Loucy (cell line): ENCODE data around the gene MAP3K19.

Experiments
- H2AFZ ChIP-seq: fragments of 200-600 bp; sonication (generic); 2 replicates; pipeline ENCODE4 v1.6.0; 2016; ENCODE audit warnings: antibody characterized with exemption, mild to moderate bottlenecking, low read length, moderate library complexity
- H3F3A ChIP-seq: fragments of 200-600 bp; 2 replicates; pipeline ENCODE4 v1.6.0; 2016; ENCODE audit warnings: antibody characterized with exemption, low read depth, mild to moderate bottlenecking
- H3K27me3 ChIP-seq: fragments of 200-600 bp; sonication (generic); 2 replicates; pipeline ENCODE4 v1.6.1; 2014; ENCODE audit warnings: low read length, mild to moderate bottlenecking; ENCODE audit not compliant: insufficient read depth, poor library complexity, severe bottlenecking
- H3K36me3 ChIP-seq: fragments of 200-600 bp; sonication (generic); 2 replicates; pipeline ENCODE4 v1.6.1; 2016; ENCODE audit warnings: low read length; ENCODE audit not compliant: insufficient read depth
- H3K4me1 ChIP-seq: fragments of 200-600 bp; sonication (generic); 2 replicates; pipeline ENCODE4 v1.5.1; 2014; ENCODE audit warnings: low read length, mild to moderate bottlenecking; ENCODE audit not compliant: insufficient read depth, poor library complexity, severe bottlenecking
- H3K4me2 ChIP-seq: fragments of 200-600 bp; sonication (generic); 2 replicates; pipeline ENCODE4 v1.6.0; 2014; ENCODE audit warnings: antibody characterized with exemption, low read length, low read depth, mild to moderate bottlenecking; ENCODE audit not compliant: poor library complexity, severe bottlenecking
- H3K4me3 ChIP-seq: fragments of 200-600 bp; sonication (generic); 2 replicates; pipeline ENCODE4 v1.5.1; 2014; ENCODE audit warnings: low read length, mild to moderate bottlenecking, mixed read lengths; ENCODE audit not compliant: poor library complexity, severe bottlenecking
- H3K79me2 ChIP-seq: fragments of 200-600 bp; sonication (generic); 2 replicates; pipeline ENCODE4 v1.6.1; 2014; ENCODE audit warnings: low read length; ENCODE audit not compliant: insufficient read depth
- H3K9ac ChIP-seq: fragments of 200-600 bp; sonication (generic); 2 replicates; pipeline ENCODE4 v1.6.0; 2014; ENCODE audit warnings: mild to moderate bottlenecking, low read depth, low read length, moderate library complexity; ENCODE audit not compliant: poor library complexity, severe bottlenecking
- H3K9me2 ChIP-seq: fragments of 200-600 bp; sonication (generic); replicated peaks from 2 replicates; pipeline ENCODE4 v1.6.1; 2016; ENCODE audit warnings: low read depth, low read length, mixed read lengths
- H3K9me3 ChIP-seq: fragments of 200-600 bp; sonication (generic); 2 replicates; pipeline ENCODE4 v1.6.1; 2014; ENCODE audit warnings: mild to moderate bottlenecking, antibody characterized with exemption, low read length, low read depth; ENCODE audit not compliant: insufficient read depth
- H4K20me1 ChIP-seq: fragments of 200-600 bp; sonication (generic); 2 replicates; pipeline ENCODE4 v1.6.0; 2014; ENCODE audit warnings: antibody characterized with exemption, low read length, mild to moderate bottlenecking; ENCODE audit not compliant: insufficient read depth, poor library complexity, severe bottlenecking
- EZH2phosphoT487 ChIP-seq: fragments of 200-600 bp; IDR thresholded peaks from 2 replicates; pipeline ENCODE4 v1.6.1; 2018; ENCODE audit warnings: antibody characterized with exemption, mild to moderate bottlenecking, moderate library complexity, borderline replicate concordance
- TF ChIP-seq, protein P1 (sequence below): fragments of 200-600 bp; sonication (generic); conservative IDR thresholded peaks from 2 replicates; pipeline ENCODE4 v1.5.1; 2014; ENCODE audit warnings: mild to moderate bottlenecking, antibody characterized with exemption, low read length

MAP3K19 gene

DNA sequence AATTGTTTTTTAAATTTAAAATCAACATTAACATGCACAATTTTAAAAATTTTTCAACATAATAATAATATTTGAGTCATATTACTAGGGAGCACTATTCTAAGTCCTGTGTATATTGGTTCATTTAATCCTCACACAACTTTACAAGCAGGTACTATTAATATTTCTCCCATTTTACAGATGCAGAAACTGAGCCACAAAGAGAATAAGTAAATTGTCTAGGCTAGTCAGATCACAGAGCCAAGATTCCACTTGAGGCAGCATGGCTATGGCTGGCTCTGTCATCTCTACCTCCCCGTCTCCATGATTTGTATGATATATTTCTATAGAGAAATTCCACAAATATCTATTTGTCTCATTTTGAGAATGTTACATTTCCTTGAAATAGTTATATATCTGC is 113.5 kb downstream of the MAP3K19 start:
- no peaks in the 10 kb centered on the region for H3K9me3 ChIP-seq
- H3K27me3 ChIP-seq = no peaks in the 10 kb centered on the region
- no peak overlapping the region for H3K4me3 ChIP-seq
- H3F3A ChIP-seq = peaks cover 5% of the 10 kb centered on the region; the same call in 1 of the 2 replicates
- no peak for TF ChIP-seq EZH2phosphoT487
- TF ChIP-seq, protein P1, sequence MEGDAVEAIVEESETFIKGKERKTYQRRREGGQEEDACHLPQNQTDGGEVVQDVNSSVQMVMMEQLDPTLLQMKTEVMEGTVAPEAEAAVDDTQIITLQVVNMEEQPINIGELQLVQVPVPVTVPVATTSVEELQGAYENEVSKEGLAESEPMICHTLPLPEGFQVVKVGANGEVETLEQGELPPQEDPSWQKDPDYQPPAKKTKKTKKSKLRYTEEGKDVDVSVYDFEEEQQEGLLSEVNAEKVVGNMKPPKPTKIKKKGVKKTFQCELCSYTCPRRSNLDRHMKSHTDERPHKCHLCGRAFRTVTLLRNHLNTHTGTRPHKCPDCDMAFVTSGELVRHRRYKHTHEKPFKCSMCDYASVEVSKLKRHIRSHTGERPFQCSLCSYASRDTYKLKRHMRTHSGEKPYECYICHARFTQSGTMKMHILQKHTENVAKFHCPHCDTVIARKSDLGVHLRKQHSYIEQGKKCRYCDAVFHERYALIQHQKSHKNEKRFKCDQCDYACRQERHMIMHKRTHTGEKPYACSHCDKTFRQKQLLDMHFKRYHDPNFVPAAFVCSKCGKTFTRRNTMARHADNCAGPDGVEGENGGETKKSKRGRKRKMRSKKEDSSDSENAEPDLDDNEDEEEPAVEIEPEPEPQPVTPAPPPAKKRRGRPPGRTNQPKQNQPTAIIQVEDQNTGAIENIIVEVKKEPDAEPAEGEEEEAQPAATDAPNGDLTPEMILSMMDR = no peak
- no peak overlapping the region for H2AFZ ChIP-seq
- H4K20me1 ChIP-seq = peaks cover 86% of the 10 kb centered on the region
- no peaks in the 10 kb centered on the region for H3K9me2 ChIP-seq
- H3K4me1 ChIP-seq = peaks cover 21% of the 10 kb centered on the region
- H3K9ac ChIP-seq = no peak overlapping the region
- H3K4me2 ChIP-seq = peak overlapping the region; percentile 7
- H3K79me2 ChIP-seq = peaks cover 94% of the 10 kb centered on the region
- H3K36me3 ChIP-seq = peaks cover 53% of the 10 kb centered on the region

DNA sequence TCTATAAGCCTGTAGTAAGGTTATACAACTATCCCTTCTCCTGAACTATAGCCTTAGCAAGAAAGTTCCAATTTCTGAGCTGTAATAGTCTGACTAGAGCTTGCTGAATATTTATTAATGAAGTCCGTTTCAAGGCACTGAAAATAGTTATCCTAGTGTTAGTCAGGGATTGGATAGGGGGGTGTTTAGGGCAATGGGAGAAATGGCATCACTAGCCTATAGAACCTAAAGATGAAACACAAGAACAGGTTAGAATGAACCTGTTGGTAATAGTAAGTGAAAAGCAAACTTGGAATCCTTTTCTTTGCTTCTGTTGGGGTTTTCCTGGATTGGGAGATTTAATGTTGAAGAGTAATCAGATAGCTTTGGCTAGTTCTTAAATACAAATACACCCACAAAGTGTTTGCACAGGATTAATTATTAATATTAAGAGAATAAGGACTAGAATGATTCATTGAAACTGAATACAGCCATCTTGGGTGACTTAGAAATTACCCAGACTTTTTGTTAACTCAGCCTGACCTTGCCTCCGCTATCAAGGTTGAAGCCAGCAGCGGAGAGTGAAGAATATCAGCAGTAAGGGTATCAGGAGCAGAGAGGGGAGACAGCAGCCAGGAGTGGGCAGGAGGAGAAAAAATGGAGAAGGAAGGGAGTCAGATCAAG is 114.3 kb downstream of the MAP3K19 start:
- peaks cover 20% of the 10 kb centered on the region for H3K4me1 ChIP-seq
- no peak for TF ChIP-seq EZH2phosphoT487
- TF ChIP-seq, protein P1 = no peak
- no peak overlapping the region for H3K9ac ChIP-seq
- peaks cover 1% of the 10 kb centered on the region; the same call in 1 of the 2 replicates for H3F3A ChIP-seq
- no peak overlapping the region for H2AFZ ChIP-seq
- peaks cover 46% of the 10 kb centered on the region; the same call in 1 of the 2 replicates for H3K36me3 ChIP-seq
- peaks cover 98% of the 10 kb centered on the region for H3K79me2 ChIP-seq
- no peaks in the 10 kb centered on the region for H3K9me3 ChIP-seq
- H3K9me2 ChIP-seq = no peaks in the 10 kb centered on the region
- no peak overlapping the region for H3K4me3 ChIP-seq
- H3K4me2 ChIP-seq = peak overlapping the region; percentile 15
- no peaks in the 10 kb centered on the region for H3K27me3 ChIP-seq
- H4K20me1 ChIP-seq = peaks cover 86% of the 10 kb centered on the region

DNA sequence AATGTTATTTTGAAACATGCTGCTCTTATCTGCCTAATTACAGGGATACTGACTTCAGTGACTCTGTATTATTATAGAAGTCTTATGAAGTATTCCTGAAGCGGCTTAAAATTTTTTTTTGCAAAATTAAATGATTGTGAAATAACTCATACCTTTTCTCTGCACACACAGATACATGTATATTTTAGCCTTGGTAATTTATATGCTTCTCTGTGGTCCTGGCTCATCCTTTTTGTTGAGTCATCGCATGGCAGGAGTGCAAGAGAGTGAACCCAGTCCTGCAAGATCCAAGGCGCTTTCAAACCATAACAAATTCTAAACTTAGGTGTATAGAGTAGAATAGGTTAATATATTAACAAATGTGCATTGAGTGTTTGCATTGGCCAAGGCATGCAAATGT is 120.1 kb downstream of the MAP3K19 start:
- Histone ChIP-seq H4K20me1 (peaks cover 96% of the 10 kb centered on the region), H3K79me2 (peaks cover 100% of the 10 kb centered on the region), H3K9me3 (no peaks in the 10 kb centered on the region), H2AFZ (no peak overlapping the region), H3K4me1 (peaks cover 53% of the 10 kb centered on the region), H3K36me3 (peaks cover 12% of the 10 kb centered on the region; the same call in 1 of the 2 replicates), H3F3A (no peaks in the 10 kb centered on the region), H3K4me2 (peak overlapping the region; percentile 78), H3K9me2 (no peaks in the 10 kb centered on the region), H3K27me3 (no peaks in the 10 kb centered on the region), H3K4me3 (peak overlapping the region; percentile 61), H3K9ac (no peak overlapping the region)
- TF ChIP-seq, protein P1 = no peak
- TF ChIP-seq EZH2phosphoT487 = no peak
